Measurements from ENCODE around the gene KCNH1. TPM values are rescaled to one million over a fixed set of nuclear protein-coding genes. Genes with fewer than 3 reads are reported as not detected.

KCNH1 gene
- total RNA-seq, 5 donors from 2014 or later (not counting 1 experiment from before 2014, with no cell fraction given), result not detected

DNA sequence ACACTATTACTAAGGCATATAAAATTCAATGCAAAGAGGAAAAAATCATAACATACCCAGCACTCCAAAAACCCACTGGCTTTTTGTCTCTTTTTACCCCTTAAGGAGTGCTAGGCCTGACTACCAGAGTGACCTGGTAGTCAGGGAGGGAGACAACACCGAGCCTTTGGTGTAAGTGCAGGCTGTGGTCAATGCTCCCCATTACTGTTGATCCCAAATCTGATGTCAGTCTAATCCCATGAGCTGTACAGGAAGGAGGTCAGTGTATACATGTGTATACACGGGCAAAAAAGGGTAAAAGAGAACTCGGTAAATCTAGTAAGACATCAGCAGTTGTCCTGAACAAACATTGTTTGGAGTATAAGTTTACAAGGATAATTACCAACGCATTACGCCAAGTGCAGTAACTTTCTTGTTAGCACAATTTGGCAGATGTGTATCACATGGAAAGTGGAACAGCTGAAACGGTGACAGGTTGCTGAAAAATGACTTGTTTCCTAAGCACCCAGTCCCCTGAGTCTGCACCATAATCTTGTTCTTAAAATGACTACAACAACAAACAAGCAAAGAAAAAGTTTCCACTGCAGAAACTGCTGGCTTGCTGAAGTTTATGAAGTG is 217.9 kb downstream of the KCNH1 start:
- H3K9me3 ChIP-seq, result no peaks in the 10 kb centered on the region
- ATAC-seq (replicated peaks in 1 of 4), result no peak
- H3K4me1 ChIP-seq (ENCODE audit: control insufficient read depth in 1 of 2, extremely low read depth in 1 of 2, insufficient read depth in 2 of 2, low read length in 2 of 2), result no peaks in the 10 kb centered on the region
- no peak overlapping the region for H3K27ac ChIP-seq (ENCODE audit: low read length)
- WGBS (ENCODE audit: insufficient coverage), result 80% methylated on average over 4 of the region's 6 CpGs
- DNase-seq, result no peak
- ChIA-PET POLR2A (no interaction called here), CTCF (no interaction called here)
- H3K4me1 Mint-ChIP-seq, result no peaks in the 10 kb centered on the region
- H3K4me3 ChIP-seq (ENCODE audit: control insufficient read depth in 1 of 2, extremely low read depth in 1 of 2, low read length in 1 of 2), result no peak overlapping the region
- H3K27ac Mint-ChIP-seq, result no peak overlapping the region
- H3K36me3 Mint-ChIP-seq, result no peaks in the 10 kb centered on the region
- peaks cover 2 to 20% of the 10 kb centered on the region in 2 donors for H3K27me3 Mint-ChIP-seq
- H3K4me3 Mint-ChIP-seq, result no peak overlapping the region
- no peaks in the 10 kb centered on the region for H3K27me3 ChIP-seq (replicated peaks in 1 of 2; ENCODE audit: control insufficient read depth in 2 of 2, extremely low read depth in 1 of 2, insufficient read depth in 2 of 2, low read length in 1 of 2)
- H3K9me3 Mint-ChIP-seq, result no peaks in the 10 kb centered on the region
- H3K36me3 ChIP-seq (ENCODE audit: control insufficient read depth in 2 of 2, extremely low read depth in 1 of 2, insufficient read depth in 1 of 2, low read length in 1 of 2), result no peaks in the 10 kb centered on the region

DNA sequence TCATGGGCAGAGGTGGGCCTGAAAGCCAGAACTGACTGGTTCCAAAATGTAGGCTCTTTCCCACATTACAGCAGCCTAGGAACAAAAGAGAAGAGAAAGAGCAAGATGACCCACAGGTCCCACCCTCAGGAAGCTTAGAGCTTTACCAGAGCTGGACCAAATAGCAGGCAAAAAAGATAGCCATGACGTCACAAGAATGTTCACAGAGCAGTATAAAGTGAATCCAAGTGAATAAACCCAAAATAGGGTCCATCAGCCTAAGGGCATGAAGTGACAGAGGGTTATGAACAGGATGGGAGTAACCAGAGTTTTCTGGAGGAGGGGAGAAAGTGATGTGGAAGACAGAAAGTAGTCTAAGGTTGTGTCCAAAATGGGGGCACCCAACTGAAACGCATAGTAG is 221.2 kb downstream of the KCNH1 start:
- Mint-ChIP-seq H3K9me3 (no peaks in the 10 kb centered on the region), H3K36me3 (no peaks in the 10 kb centered on the region), H3K27me3 (peaks cover 7 to 29% of the 10 kb centered on the region in 2 donors), H3K4me1 (no peaks in the 10 kb centered on the region), H3K27ac (no peak overlapping the region), H3K4me3 (no peak overlapping the region)
- Histone ChIP-seq H3K4me3 (ENCODE audit: control insufficient read depth in 1 of 2, extremely low read depth in 1 of 2, low read length in 1 of 2) (no peak overlapping the region), H3K36me3 (ENCODE audit: control insufficient read depth in 2 of 2, extremely low read depth in 1 of 2, insufficient read depth in 1 of 2, low read length in 1 of 2) (no peaks in the 10 kb centered on the region), H3K9me3 (no peaks in the 10 kb centered on the region), H3K27me3 (replicated peaks in 1 of 2; ENCODE audit: control insufficient read depth in 2 of 2, extremely low read depth in 1 of 2, insufficient read depth in 2 of 2, low read length in 1 of 2) (no peaks in the 10 kb centered on the region), H3K27ac (ENCODE audit: low read length) (no peak overlapping the region), H3K4me1 (ENCODE audit: control insufficient read depth in 1 of 2, extremely low read depth in 1 of 2, insufficient read depth in 2 of 2, low read length in 2 of 2) (no peaks in the 10 kb centered on the region)
- no peak for DNase-seq
- ChIA-PET CTCF (no interaction called here), POLR2A (no interaction called here)
- ATAC-seq (replicated peaks in 1 of 4), result no peak
- 60% methylated on average over 1 of the region's 2 CpGs for WGBS (ENCODE audit: insufficient coverage)

DNA sequence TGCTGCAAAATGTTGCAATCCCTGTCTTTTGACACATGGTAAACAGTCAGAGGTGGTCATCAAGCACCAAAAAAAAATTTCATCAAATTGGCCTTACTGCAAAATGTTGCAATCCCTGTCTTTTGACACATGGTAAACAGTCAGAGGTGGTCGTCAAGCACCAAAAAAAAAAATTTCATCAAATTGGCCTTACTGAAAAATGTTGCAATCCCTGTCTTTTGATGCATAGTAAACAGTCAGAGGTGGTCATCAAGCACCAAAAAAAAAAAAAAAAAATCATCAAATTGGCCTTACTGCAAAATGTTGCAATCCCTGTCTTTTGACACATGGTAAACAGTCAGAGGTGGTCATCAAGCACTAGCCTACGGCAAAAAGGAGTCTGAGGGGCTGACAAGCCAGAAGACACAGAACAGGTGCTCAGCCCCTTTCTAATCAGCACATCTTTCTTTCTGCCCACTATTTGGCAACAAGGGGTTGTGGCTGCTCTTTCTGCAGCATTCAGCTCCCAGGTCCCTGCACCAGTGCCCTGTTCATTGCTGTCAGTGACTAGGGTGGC is 223.8 kb downstream of the KCNH1 start:
- no peak overlapping the region for H3K4me3 Mint-ChIP-seq
- Histone ChIP-seq H3K27ac (ENCODE audit: low read length) (no peak overlapping the region), H3K4me1 (ENCODE audit: control insufficient read depth in 1 of 2, extremely low read depth in 1 of 2, insufficient read depth in 2 of 2, low read length in 2 of 2) (no peaks in the 10 kb centered on the region), H3K9me3 (no peaks in the 10 kb centered on the region), H3K27me3 (replicated peaks in 1 of 2; ENCODE audit: control insufficient read depth in 2 of 2, extremely low read depth in 1 of 2, insufficient read depth in 2 of 2, low read length in 1 of 2) (peaks cover 0 to 5% of the 10 kb centered on the region in 2 experiments), H3K4me3 (ENCODE audit: control insufficient read depth in 1 of 2, extremely low read depth in 1 of 2, low read length in 1 of 2) (no peak overlapping the region), H3K36me3 (ENCODE audit: control insufficient read depth in 2 of 2, extremely low read depth in 1 of 2, insufficient read depth in 1 of 2, low read length in 1 of 2) (no peaks in the 10 kb centered on the region)
- no peaks in the 10 kb centered on the region for H3K4me1 Mint-ChIP-seq
- 59% methylated on average over 2 of the region's 2 CpGs for WGBS (ENCODE audit: insufficient coverage)
- H3K27ac Mint-ChIP-seq, result no peak overlapping the region
- ChIA-PET POLR2A (no interaction called here), CTCF (interaction anchor here in 1 of 2 donors (0.6 kb wide), 1 partner anchor 1292 kb away, joined by 4 read pairs; no protein-coding TSS in a partner anchor)
- H3K9me3 Mint-ChIP-seq, result no peaks in the 10 kb centered on the region
- ATAC-seq (replicated peaks in 1 of 4) (no peak), DNase-seq (no peak)
- no peaks in the 10 kb centered on the region for H3K36me3 Mint-ChIP-seq
- peaks cover 16 to 37% of the 10 kb centered on the region in 2 donors for H3K27me3 Mint-ChIP-seq

DNA sequence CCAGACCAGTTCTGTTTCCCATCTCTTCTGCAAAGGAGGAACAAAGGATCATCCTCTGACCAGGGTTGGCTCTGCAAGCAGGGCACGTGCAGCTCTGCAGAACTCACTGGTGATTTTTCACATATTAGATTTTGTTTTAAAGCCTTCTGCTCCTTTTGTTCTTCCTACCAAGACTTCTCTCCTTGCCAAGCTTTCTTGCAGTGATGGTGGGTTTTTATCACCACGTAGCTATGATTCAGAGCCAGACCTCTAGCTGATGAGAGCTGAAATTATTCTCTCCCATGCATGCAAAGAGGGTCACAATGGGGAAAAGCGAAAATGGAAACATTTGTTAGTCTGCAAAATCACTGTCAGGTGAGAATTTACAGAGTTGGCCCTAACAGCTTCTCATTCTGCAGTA is 225.2 kb downstream of the KCNH1 start:
- no peaks in the 10 kb centered on the region for H3K36me3 Mint-ChIP-seq
- H3K27me3 ChIP-seq (replicated peaks in 1 of 2; ENCODE audit: control insufficient read depth in 2 of 2, extremely low read depth in 1 of 2, insufficient read depth in 2 of 2, low read length in 1 of 2), result peaks cover 0 to 5% of the 10 kb centered on the region in 2 experiments
- H3K36me3 ChIP-seq (ENCODE audit: control insufficient read depth in 2 of 2, extremely low read depth in 1 of 2, insufficient read depth in 1 of 2, low read length in 1 of 2), result no peaks in the 10 kb centered on the region
- ATAC-seq (replicated peaks in 1 of 4), result no peak
- no peaks in the 10 kb centered on the region for H3K4me1 Mint-ChIP-seq
- H3K4me3 Mint-ChIP-seq, result no peak overlapping the region
- ChIA-PET CTCF (interaction anchor here in 1 of 2 donors (0.5 kb wide), 1 partner anchor 119 kb away, joined by 3 read pairs; no protein-coding TSS in a partner anchor), POLR2A (no interaction called here)
- no peaks in the 10 kb centered on the region for H3K9me3 ChIP-seq
- peaks cover 18 to 45% of the 10 kb centered on the region in 2 donors for H3K27me3 Mint-ChIP-seq
- WGBS (ENCODE audit: insufficient coverage), result 20% methylated on average over 1 of the region's 3 CpGs
- no peak overlapping the region for H3K27ac Mint-ChIP-seq
- no peak overlapping the region for H3K4me3 ChIP-seq (ENCODE audit: control insufficient read depth in 1 of 2, extremely low read depth in 1 of 2, low read length in 1 of 2)
- H3K9me3 Mint-ChIP-seq, result no peaks in the 10 kb centered on the region
- H3K27ac ChIP-seq (ENCODE audit: low read length), result no peak overlapping the region
- no peaks in the 10 kb centered on the region for H3K4me1 ChIP-seq (ENCODE audit: control insufficient read depth in 1 of 2, extremely low read depth in 1 of 2, insufficient read depth in 2 of 2, low read length in 2 of 2)
- DNase-seq, result no peak

DNA sequence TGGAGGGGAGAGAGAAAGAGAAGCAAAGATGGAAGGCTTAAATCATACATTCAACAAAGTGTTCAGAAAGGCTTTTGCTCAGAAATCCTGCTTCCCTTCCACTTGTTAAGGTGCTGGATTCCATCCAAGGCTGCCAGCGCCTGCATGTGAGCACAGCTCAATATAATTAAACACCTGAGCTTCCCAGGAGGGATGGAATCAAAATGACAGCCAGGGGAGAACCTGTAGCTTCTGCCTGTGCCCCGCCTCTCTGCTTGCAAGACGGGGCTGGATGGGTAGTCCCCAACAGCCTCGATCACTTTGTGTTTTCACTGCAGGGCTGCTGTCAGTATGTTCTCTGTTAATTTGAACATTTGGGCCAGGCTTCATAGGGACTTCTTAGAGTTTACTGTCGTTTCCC is 225.7 kb downstream of the KCNH1 start:
- Histone ChIP-seq H3K36me3 (ENCODE audit: control insufficient read depth in 2 of 2, extremely low read depth in 1 of 2, insufficient read depth in 1 of 2, low read length in 1 of 2) (no peaks in the 10 kb centered on the region), H3K4me3 (ENCODE audit: control insufficient read depth in 1 of 2, extremely low read depth in 1 of 2, low read length in 1 of 2) (no peak overlapping the region), H3K9me3 (no peaks in the 10 kb centered on the region), H3K27me3 (replicated peaks in 1 of 2; ENCODE audit: control insufficient read depth in 2 of 2, extremely low read depth in 1 of 2, insufficient read depth in 2 of 2, low read length in 1 of 2) (peaks cover 0 to 5% of the 10 kb centered on the region in 2 experiments), H3K27ac (ENCODE audit: low read length) (no peak overlapping the region), H3K4me1 (ENCODE audit: control insufficient read depth in 1 of 2, extremely low read depth in 1 of 2, insufficient read depth in 2 of 2, low read length in 2 of 2) (no peaks in the 10 kb centered on the region)
- Mint-ChIP-seq H3K27me3 (peaks cover 18 to 45% of the 10 kb centered on the region in 2 donors), H3K4me3 (no peak overlapping the region), H3K27ac (no peak overlapping the region), H3K4me1 (no peaks in the 10 kb centered on the region), H3K36me3 (no peaks in the 10 kb centered on the region), H3K9me3 (no peaks in the 10 kb centered on the region)
- WGBS (ENCODE audit: insufficient coverage), result 16% methylated on average over 2 of the region's 5 CpGs
- CTCF ChIA-PET, result no interaction called here
- POLR2A ChIA-PET, result no interaction called here
- ATAC-seq (replicated peaks in 1 of 4) (no peak), DNase-seq (no peak)

DNA sequence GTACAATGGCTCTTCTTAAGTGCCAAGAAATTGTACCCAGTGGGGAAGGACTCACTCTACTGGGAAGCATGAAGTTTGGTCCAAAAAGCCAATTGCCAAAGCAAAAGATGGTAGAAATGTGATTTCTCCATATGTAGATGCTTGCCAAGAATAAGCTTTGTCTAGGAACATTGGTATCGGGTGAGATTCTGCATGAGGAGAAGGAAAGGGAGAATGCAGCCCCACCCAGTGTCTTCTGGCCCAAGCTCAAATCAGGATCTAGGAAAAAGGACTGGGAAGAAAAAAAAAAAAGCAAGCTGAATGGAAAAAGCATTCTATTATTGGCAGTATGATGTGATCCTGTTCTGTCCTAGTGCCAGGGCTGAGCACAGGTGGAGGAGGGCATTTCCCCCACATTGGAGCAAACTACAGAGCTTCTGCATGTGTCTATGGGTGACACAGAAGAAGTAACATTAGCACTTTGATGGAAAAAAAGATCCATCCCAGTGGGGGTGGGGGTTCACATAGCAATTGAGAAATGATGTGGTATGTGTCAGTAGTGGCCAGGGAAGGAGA is 226.6 kb downstream of the KCNH1 start:
- DNase-seq (no peak), ATAC-seq (replicated peaks in 1 of 4) (no peak)
- POLR2A ChIA-PET, result no interaction called here
- WGBS (ENCODE audit: insufficient coverage), result 86% methylated on average over 1 of the region's 1 CpG
- H3K27me3 ChIP-seq (replicated peaks in 1 of 2; ENCODE audit: control insufficient read depth in 2 of 2, extremely low read depth in 1 of 2, insufficient read depth in 2 of 2, low read length in 1 of 2), result peaks cover 0 to 7% of the 10 kb centered on the region in 2 experiments
- H3K4me3 ChIP-seq (ENCODE audit: control insufficient read depth in 1 of 2, extremely low read depth in 1 of 2, low read length in 1 of 2), result no peak overlapping the region
- H3K27ac ChIP-seq (ENCODE audit: low read length), result no peak overlapping the region
- Mint-ChIP-seq H3K9me3 (no peaks in the 10 kb centered on the region), H3K36me3 (no peaks in the 10 kb centered on the region), H3K4me3 (no peak overlapping the region), H3K4me1 (no peaks in the 10 kb centered on the region), H3K27me3 (peaks cover 23 to 47% of the 10 kb centered on the region in 2 donors), H3K27ac (no peak overlapping the region)
- H3K4me1 ChIP-seq (ENCODE audit: control insufficient read depth in 1 of 2, extremely low read depth in 1 of 2, insufficient read depth in 2 of 2, low read length in 2 of 2), result no peaks in the 10 kb centered on the region
- H3K36me3 ChIP-seq (ENCODE audit: control insufficient read depth in 2 of 2, extremely low read depth in 1 of 2, insufficient read depth in 1 of 2, low read length in 1 of 2), result no peaks in the 10 kb centered on the region
- no peaks in the 10 kb centered on the region for H3K9me3 ChIP-seq
- CTCF ChIA-PET, result no interaction called here
